Epithelial cell of prostate (primary cell): ENCODE results near the gene MCUR1.
"Not testable (repeated sequence)": the region's sequence is repeated elsewhere in the genome, so short reads cannot be mapped to it uniquely, and the experiment has no call there.

Experiments
- DNase-seq: peaks from one replicate; pipeline ENCODE4 v3.0.0-alpha.2; 2011; ENCODE audit warnings: low read depth, low spot score
- H3K27ac ChIP-seq: fragments of 450-650 bp; 2 replicates; pipeline ENCODE4 v1.5.1; 2017; ENCODE audit warnings: mild to moderate bottlenecking

The MCUR1 gene

GRCh38 chr6:13830803-13831202 lies 16.4 kb upstream of the MCUR1 start:
- no peak overlapping the region for H3K27ac ChIP-seq
- DNase-seq = no peak

- DNase-seq, H3K27ac ChIP-seq: not testable (repeated sequence)
Measured at GRCh38 chr6:13829419-13829818, 15.1 kb upstream of the MCUR1 start.

GRCh38 chr6:13828656-13829301 lies 14.4 kb upstream of the MCUR1 start:
- H3K27ac ChIP-seq, DNase-seq: not testable (repeated sequence)

- no peak overlapping the region for H3K27ac ChIP-seq
- no peak for DNase-seq
Measured at GRCh38 chr6:13827032-13827431, 12.7 kb upstream of the MCUR1 start.

GRCh38 chr6:13825871-13826270 lies 11.5 kb upstream of the MCUR1 start:
- DNase-seq = no peak
- no peak overlapping the region for H3K27ac ChIP-seq

- H3K27ac ChIP-seq = no peak overlapping the region
Measured at GRCh38 chr6:13818341-13818740, 4.0 kb upstream of the MCUR1 start.

GRCh38 chr6:13814938-13815575 lies 700 bp upstream of the MCUR1 start:
- peak overlapping the region; percentile 79 for H3K27ac ChIP-seq
- no peak for DNase-seq

More at GRCh38 chr6:13818341-13818740, 4.0 kb upstream of the MCUR1 start:
- DNase-seq = no peak

GRCh38 chr6:13813621-13814175 lies 659 bp downstream of the MCUR1 start:
- DNase-seq = no peak
- H3K27ac ChIP-seq = peak overlapping the region; percentile 79

GRCh38 chr6:13813026-13813425 lies 1.3 kb downstream of the MCUR1 start:
- H3K27ac ChIP-seq = peak overlapping the region; percentile 79
- no peak for DNase-seq

GRCh38 chr6:13812359-13812642 lies 2.1 kb downstream of the MCUR1 start:
- H3K27ac ChIP-seq = no peak overlapping the region
- no peak for DNase-seq

GRCh38 chr6:13811627-13812358 lies 2.6 kb downstream of the MCUR1 start:
- no peak for DNase-seq
- H3K27ac ChIP-seq = no peak overlapping the region

- H3K27ac ChIP-seq = no peak overlapping the region
- no peak for DNase-seq
Measured at GRCh38 chr6:13810688-13811446, 3.5 kb downstream of the MCUR1 start.

GRCh38 chr6:13808801-13809200 lies 5.6 kb downstream of the MCUR1 start:
- no peak overlapping the region for H3K27ac ChIP-seq
- DNase-seq = no peak

GRCh38 chr6:13807696-13808095 lies 6.7 kb downstream of the MCUR1 start:
- no peak for DNase-seq

GRCh38 chr6:13803581-13803980 lies 10.8 kb downstream of the MCUR1 start:
- no peak for DNase-seq
- H3K27ac ChIP-seq = no peak overlapping the region

More at GRCh38 chr6:13807696-13808095, 6.7 kb downstream of the MCUR1 start:
- H3K27ac ChIP-seq = no peak overlapping the region

GRCh38 chr6:13800615-13801014 lies 13.7 kb downstream of the MCUR1 start:
- no peak overlapping the region for H3K27ac ChIP-seq
- DNase-seq = no peak

GRCh38 chr6:13796781-13797180 lies 17.6 kb downstream of the MCUR1 start:
- DNase-seq = no peak
- peak overlapping the region; percentile 63 for H3K27ac ChIP-seq

- DNase-seq = no peak
- H3K27ac ChIP-seq = peak overlapping the region; percentile 45
Measured at GRCh38 chr6:13795041-13795750, 19.2 kb downstream of the MCUR1 start.

GRCh38 chr6:13794184-13794583 lies 20.2 kb downstream of the MCUR1 start:
- no peak for DNase-seq
- H3K27ac ChIP-seq = peak overlapping the region; percentile 45

GRCh38 chr6:13789746-13790145 lies 24.6 kb downstream of the MCUR1 start:
- no peak for DNase-seq
- no peak overlapping the region for H3K27ac ChIP-seq
